ENCODE measurements around the gene CA4.

CA4 gene

DNA sequence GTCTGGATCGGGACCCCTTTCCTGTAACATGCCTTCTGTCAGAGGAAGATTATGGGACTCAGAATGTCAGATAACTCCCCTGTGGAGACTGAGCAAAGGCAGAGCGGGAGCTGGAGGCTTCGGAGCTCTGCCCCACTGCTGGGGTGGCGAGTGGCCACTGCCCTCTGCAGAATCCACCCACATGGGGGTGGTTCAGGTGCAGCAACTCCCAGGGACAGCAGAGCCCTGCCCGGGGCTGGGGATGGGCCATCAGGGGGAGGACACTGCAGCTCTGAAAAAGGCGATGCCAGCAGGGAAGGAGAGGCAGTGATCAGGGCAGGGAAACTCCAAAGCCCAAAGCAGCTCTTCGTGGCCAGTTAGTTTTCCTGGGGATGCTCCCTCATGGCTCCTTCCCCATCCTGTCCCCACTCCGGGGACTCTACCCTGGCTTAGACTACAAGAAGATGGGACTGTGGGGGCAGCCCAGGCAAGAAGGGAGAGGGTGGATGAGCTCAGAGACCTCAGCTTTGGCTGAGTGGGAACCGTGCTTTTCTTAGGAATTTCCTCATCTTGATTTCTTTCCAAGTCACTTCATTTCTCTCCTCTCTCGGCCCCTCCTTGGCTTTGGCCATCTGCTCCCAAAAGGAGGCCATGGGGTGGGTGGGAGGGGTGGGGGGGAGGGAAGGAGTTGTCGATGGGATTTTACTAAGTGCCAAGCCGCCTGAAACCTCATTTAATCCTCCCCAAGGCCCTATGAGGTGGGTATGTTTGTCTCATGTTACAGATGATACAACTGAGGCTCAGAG, 4.0 kb downstream of the CA4 start:
- no peak for DNase-seq (ENCODE audit: insufficient read length, low spot score)
- no peak for FAIRE-seq

DNA sequence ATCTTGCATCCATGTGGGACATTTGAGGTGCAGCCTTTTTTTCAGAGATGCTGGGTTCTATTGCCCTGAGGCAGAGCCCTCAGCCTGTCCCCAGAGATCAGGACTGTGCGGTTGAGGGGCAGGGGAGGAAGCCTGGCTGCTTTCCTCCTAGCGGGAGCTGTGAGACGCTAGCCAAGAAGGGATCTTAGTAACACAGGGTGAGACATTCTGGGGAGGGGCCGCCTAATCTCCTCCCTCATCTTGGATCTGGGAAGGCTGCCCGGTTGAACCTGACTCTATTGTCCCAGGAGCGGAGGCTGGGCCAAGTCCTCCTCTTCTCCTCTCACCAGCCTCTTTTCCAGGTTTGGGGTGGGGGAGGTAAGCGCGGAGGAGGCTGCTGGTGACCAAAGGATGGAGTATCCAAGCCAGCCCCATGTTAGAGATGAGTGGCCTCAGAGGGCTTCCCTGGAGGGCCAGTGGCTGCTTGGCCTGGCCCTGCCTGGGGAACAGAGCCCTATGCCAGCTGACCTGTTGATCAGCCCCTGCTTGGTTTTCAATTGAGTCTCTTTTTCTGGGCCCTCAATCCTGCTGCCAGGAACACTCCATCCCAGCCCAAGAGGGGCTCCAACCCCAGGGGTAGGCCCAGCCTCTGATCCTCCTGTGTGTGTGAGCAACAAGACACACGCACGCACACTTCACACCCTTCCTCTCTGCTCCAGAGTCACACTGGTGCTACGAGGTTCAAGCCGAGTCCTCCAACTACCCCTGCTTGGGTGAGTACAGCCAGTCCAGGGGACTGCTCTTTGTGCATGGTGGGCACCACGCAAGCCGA, 5.0 kb downstream of the CA4 start:
- FAIRE-seq (no peak), DNase-seq (ENCODE audit: insufficient read length, low spot score) (no peak)

DNA sequence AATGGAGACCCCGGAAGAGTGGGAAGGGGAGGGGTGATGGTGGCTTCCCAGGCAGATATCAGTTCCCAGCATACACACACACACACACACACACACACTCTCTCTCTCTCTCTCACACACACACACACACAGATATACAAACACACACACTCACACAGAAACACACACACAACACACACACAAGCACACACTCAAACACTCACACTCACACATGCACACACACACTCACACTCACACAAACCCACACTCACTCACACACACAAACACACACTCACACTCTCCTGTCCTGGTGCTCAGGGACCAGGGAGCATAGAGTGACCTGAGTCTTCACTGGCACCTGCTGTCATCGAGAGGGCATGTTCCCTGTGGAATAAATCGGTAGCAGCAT, 5.6 kb downstream of the CA4 start:
- FAIRE-seq (peak; percentile 96), DNase-seq (ENCODE audit: insufficient read length, low spot score) (no peak)

DNA sequence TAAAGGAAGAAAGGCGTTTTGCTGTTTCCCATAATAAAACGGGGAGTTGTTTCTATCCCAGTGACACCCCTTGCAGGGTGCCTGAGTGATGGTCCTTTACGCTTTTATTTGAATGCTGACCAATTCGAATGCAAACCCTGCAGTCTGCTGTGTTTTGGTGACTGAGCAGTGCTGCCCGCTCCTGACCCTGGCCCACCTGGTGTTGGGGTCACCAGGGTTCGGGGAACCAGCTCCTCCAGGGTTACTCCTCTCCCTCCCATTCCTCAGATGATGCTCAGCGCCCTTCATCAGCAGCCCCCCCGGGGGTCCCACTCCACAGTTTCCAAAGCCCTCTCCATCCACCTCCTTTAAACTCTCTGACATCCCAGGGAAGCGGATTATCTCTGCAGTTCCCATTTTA, 6.0 kb downstream of the CA4 start:
- DNase-seq (ENCODE audit: insufficient read length, low spot score) (no peak), FAIRE-seq (no peak)

DNA sequence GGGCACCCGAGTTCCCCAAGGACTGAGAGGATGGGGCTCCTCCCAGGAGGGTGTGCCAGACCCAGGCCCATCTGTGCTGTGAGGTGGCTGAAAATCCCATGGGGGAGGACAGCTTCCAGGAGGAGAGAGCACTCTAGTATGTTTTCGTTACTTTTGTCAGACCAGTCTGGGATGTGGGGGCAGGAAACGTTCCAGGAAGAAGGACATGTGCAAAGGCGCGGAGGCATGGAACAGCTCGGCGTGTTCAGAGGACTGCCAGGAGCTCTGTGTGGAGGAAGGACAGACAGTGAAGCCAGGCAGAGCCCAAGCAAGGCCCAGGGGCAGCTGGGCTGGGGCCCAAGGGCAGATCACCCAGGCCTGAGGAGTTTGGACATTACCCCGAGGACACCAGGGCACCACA, 7.0 kb downstream of the CA4 start:
- FAIRE-seq = peak; percentile 31
- no peak for DNase-seq (ENCODE audit: insufficient read length, low spot score)

DNA sequence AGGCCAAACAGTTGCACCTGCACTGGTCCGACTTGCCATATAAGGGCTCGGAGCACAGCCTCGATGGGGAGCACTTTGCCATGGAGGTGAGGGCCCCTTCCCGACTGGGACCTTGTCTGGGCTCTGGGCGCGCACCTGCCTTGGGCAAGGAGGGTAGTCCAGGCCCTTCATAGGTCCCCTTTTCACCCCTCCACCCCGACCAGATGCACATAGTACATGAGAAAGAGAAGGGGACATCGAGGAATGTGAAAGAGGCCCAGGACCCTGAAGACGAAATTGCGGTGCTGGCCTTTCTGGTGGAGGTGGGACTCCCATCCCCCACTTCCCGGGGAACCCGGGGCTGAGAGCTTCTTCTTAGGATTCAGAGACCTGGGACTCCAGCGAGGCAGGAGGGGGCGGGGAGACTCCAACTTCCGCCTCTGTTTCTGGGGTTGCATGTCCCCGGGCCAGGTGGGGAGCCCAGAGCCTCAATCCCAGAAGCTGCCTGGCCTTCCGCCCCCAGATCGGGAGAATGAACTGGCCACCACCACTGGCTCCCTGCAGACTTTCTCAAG, 7.8 kb downstream of the CA4 start:
- FAIRE-seq (no peak), DNase-seq (ENCODE audit: insufficient read length, low spot score) (no peak)

DNA sequence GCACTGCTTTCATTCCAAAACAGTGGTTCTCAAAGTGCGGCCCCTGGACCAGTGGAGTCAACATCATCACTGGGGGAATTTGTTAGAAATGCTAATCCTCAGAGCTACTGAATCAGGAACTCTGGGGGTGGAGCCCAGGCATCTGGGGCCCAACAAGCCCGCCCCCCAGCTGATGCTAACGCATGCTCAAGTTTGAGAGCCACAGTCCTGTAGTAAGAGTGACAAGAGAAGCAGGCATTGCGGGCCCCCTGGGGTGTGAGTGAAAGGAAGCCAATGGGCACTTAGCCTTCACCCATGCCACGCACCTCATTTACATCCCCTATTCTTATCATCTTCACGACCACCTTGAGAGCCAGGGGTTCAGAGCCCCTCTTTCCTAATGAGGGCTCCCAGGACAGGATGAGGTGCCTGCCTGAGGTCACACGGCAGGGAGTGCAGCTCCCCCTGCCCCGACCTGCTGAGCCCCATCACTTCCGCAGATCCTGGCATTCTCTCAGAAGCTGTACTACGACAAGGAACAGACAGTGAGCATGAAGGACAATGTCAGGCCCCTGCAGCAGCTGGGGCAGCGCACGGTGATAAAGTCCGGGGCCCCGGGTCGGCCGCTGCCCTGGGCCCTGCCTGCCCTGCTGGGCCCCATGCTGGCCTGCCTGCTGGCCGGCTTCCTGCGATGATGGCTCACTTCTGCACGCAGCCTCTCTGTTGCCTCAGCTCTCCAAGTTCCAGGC, 9.1 kb downstream of the CA4 start:
- no peak for DNase-seq (ENCODE audit: insufficient read length, low spot score)
- peak; percentile 42 for FAIRE-seq

DNA sequence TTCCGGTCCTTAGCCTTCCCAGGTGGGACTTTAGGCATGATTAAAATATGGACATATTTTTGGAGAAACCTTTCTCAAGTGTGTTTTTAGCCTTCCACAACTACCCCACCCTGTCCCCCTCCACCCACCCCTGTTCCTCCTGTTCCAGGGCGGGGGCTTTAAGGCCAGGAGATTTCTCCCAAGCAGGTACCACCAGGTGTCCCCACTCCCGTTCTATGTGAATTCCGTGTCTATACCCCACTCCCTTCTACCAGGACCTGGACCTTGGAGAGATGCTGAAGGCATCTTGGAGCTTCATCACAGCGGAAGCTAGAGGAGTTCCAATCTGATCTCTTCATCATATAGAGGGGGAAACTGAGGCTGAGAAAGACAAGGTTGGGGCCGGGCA, 9.7 kb downstream of the CA4 start:
- no peak for FAIRE-seq

DNA sequence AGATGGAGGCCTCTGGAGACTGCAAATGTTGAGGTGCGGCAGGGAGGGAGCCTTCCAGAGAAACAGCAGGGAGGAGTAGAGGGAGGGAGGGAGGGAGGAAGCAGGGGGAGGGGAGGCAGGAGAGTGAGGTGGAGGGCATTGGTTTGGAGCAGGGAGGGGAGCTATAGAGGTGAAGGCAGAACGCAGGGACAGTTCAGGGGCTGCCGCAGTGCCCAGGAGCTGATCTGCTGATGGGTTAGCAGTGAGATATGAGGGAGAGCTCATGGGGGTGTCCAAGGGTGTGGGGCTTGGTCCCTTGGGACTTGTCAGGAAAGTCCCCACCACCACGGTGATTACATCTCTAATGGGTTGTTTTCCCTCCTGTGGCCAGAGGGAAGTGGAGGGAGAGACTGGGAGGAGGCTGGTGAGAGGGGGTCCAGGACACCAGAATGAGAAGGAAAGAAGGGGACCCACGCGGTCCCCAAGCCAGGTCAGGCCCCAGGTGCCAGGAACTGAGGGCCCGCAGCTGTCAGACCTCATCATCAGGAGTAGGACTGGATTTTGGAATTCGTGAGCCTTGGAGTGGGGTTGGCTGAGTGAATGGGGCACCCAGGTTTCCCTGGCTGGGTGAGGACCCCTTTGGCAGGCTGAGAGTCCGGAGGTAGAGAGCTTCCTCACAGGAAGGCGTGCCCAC, 11.2 kb downstream of the CA4 start:
- FAIRE-seq = no peak
- DNase-seq (ENCODE audit: insufficient read length, low spot score) = no peak

More for the DNA sequence above, 9.7 kb downstream of the CA4 start:
- DNase-seq (ENCODE audit: insufficient read length, low spot score) = no peak

DNA sequence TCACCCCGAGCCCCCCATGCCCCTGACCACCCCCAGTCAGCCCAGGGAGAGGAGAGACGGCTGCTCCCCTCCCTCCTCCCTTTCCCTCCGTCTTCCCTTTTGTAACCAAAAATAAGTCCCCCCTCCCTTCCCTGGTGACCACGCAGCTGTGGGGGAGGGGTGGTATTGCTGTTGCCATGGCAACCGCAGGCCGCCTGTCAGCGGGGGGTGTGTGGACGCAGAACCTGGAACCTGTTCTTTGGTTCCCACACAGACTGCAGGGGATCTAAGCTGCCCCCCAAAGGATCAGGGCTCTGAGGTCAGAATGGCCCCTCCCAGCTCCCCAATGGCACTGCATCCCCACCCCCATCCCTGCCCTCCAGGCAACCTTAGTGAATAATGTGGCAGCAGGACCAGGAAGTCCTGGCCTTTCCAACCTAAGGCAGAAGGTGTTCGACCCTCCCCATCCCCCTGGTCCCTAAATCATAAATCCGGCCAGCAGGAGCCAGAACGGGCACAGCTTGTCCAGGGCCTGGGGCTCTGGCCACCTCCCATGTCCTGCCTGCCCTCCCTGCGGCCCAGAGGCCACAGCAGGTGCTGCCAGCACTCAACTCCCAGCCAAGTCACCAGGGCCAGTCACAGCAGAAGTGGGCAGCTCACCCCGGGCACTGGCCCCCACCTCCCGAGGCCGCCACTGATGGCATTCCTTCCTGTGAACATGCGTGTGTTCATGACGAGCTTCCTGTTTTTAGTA, 12.0 kb downstream of the CA4 start:
- DNase-seq (ENCODE audit: insufficient read length, low spot score) (no peak), FAIRE-seq (peak; percentile 58)

DNA sequence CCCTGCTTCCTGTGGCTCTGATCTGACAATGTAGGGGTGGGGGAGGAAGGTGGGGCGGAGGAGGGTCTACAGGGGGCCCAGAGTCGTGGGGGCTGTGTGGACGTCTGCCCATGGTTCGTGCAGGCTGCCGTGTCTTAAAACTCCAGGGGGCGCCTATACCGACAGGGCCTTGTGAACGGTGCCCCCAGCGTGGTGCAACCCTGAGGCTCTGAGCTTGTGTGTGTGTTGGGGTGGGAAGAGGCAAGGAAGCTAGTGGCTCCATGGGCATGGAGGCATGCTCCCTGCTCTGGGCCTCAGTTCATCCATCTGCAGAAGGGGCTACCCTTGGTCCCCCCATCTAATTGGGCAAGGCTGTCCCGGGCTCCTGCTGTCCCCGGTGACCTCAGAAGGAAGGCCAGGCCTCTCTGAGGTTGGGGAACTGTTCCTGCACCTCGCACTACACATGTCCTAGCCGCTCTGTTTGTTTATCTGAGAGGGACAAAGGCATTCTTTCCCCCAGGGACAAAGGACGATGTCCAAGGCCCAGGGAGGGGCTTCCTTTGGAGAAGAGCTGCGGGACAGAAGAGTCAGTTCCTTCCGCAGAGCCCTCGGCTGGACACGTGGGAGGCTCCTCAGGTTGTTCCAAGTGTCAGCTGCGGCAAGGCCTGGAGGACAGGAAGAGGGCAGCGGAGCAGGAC, 13.5 kb downstream of the CA4 start:
- no peak for DNase-seq (ENCODE audit: insufficient read length, low spot score)
- peak; percentile 13 for FAIRE-seq

DNA sequence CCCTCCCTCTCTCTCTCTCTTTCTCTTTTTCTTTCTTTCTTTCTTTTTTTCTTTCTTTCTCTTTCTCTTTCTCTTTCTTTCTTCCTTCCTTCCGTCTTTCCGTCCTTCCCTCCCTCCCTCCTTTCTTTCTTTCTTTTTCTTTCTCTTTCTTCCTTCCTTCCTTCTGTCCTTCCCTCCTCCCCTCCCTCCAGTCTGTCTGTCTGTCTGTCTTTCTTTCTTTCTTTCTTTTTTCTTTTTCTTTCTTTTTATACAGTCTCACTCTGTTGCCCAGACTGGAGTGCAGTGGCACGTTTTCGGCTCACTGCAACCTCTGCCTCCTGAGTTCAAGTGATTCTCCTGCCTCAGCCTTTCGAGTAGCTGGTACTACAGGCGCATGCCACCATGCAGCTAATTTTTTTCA, 14.4 kb downstream of the CA4 start:
- no peak for DNase-seq (ENCODE audit: insufficient read length, low spot score)
- FAIRE-seq = no peak

DNA sequence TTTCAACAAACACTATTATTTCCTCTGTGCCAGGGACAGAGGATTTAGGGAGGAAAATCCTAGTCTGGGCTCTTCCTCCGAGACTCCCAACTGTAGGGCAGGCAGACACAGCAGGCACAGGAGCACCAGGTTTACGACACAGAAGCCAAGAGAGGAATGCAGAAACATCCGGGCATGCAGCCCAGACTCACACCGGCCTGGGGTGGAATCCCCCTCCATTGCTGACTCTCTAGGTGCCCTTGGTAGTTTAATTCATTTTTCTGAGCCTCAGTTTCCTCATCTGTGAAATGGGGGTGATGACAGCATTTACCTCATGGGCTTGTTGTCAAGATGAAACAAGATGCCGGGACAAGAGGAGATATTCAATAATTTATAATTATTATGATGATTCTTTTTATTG, 14.9 kb downstream of the CA4 start:
- DNase-seq (ENCODE audit: insufficient read length, low spot score) (no peak), FAIRE-seq (no peak)

DNA sequence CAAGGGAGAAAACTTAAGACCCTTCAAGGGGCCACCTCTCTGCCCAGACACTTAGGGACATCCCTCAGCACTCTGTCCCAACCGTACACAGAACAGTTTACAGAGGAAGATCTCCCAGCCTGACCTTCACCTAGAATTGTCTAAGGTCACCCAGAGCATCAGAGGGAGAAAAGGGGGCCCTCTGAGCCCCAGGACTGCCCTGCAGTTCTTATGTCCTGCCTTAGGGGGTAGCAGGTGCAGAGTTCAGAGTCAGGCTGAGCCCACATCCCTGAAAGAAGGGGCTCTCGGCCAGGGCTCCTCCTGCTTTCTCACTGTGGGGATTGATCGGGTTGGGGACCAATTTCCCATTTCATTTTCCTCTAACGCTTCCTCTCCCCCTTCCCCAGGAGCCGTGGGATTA, 15.4 kb downstream of the CA4 start:
- FAIRE-seq = peak; percentile 31
- DNase-seq (ENCODE audit: insufficient read length, low spot score) = no peak

DNA sequence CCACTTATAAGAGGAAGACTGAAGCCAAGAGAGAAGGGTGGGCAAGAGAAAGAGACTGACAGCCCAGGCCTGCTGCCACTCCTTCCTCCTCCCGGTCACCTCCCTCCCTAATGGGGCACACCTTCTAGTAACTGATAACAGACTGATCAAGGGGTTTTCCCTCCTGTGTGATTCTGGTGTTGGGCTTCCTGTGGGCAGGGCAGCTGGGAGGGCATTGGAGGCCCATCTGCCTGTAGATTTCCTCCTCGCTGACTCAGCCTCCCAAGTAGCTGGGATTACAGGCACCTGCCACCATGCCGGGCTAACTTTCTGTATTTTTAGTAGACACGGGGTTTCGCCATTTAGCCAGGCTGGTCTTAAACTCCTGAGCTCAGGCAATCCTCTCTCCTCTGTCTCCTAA, 16.2 kb downstream of the CA4 start:
- FAIRE-seq (peak; percentile 72), DNase-seq (ENCODE audit: insufficient read length, low spot score) (no peak)

DNA sequence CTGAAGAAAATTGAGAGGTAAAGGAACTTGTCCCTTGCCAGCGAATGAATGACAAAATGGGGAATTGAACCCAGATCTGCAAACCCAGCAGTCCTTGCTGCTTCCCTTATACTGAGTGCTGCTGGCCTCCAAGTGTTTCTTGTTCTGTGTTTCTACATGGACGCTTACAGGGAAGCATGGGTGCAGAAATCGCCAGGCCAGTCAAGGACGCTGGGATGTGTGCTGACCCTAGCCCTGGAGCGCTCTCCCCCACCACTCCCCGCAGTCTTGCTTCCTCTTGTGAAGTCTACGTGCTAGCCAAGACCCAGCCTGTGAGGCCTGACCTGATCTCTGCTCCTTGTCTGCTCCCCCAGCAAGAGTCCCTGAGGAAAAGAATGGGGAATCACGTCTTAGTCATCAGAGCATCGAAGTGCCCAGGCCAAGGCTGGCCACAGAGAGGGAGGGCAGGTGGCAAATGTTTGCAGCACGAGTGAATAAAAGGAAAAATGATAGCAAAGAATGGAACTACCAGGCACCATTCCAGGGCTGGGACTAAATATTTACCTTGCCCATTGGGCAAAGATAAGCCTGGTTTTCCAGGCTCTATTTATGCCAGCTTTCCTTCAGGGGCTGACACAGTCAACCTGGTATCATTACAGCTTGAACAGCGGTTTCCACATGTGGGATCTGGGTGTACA, 17.4 kb downstream of the CA4 start:
- DNase-seq (ENCODE audit: insufficient read length, low spot score) (no peak), FAIRE-seq (no peak)

DNA sequence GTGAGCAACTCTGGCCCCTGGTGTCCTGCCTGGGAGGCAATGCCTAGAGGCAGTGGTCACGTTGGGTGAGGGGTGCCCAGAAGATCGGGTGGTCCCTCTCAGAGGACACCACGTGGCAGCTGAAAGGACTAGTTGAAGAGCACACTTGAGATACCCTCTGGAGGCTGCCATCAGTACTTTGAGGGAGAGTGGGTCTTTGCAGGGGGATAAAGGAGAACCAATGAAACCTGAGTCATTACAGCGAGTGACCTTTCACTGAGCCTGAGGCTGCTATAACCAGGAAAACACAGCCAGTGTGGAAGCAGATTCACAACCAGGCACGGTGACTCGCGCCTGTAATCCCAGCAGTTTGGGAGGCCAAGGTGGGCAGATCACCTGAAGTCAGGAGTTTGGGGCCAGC, 18.9 kb downstream of the CA4 start:
- peak; percentile 68 for FAIRE-seq

DNA sequence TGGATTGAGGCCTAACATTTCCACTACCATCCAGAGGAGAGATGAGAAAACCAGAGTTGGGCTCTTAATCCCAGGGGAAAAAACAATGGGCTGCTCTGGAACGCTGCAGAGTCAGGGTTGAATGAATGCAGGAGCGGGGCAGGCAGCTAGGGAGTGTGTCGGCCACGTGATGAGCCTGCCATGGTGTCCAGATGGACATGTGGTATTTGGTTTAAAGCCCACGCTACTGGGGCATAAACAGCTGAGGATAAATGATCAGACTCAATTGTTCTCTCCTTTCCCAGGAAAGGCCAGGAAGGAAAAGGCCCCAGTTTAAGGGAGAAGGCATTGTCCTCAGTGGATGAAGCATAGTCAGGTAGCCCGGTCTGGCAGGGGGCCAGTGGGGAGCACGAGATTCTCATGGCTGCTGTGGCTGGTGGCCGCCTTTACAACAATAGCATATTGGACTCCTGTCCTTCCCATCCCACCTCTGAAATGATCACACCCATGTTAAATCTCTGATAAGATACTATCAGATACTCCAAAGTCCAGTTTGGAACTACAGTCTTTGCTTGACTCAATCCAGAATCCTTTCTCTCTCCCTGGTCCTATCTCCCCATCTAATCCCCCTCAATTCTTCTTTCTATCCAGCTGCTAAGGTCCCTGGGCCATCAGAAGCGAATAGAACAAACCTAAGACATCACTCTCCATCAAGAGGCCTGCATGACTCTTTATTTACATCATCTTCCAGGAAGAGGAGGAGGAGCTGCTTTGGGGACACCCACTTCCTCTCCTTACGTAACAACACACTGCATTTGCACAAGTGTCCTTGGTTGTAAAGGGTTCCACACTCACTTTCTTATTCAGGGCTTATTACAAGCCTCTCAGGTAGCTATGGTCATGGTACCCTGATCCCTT, 20.4 kb downstream of the CA4 start:
- FAIRE-seq (no peak), DNase-seq (ENCODE audit: insufficient read length, low spot score) (peak; percentile 35)

More for the DNA sequence above, 18.9 kb downstream of the CA4 start:
- peak; percentile 20 for DNase-seq (ENCODE audit: insufficient read length, low spot score)

Measured in HTR-8/SVneo (cell line).